SJCRH30 (cell line): Measurements from ENCODE around the gene CHN1. TPM values are rescaled to one million over a fixed set of nuclear protein-coding genes. Genes with fewer than 3 reads are reported as not detected.

Experiments used
- DNase-seq, 2 experiments: peaks; one replicate each; pipeline ENCODE4 v3.0.0-alpha.2; 2015 to 2020
- H3K27ac ChIP-seq: fragments of 250-450 bp; sonication (Bioruptor Pico); 2 replicates; pipeline ENCODE4 v1.5.1; 2020; ENCODE audit warnings: mild to moderate bottlenecking, moderate library complexity
- H3K27me3 ChIP-seq: fragments of 250-450 bp; sonication (Bioruptor Pico); 2 replicates; pipeline ENCODE4 v1.5.1; 2020; ENCODE audit warnings: mild to moderate bottlenecking, moderate library complexity
- H3K36me3 ChIP-seq: fragments of 250-450 bp; sonication (Bioruptor Pico); 2 replicates; pipeline ENCODE4 v1.5.1; 2020; ENCODE audit warnings: mild to moderate bottlenecking, moderate library complexity
- H3K4me1 ChIP-seq: fragments of 250-450 bp; sonication (Bioruptor Pico); 2 replicates; pipeline ENCODE4 v1.5.1; 2020; ENCODE audit warnings: mild to moderate bottlenecking, moderate library complexity
- H3K4me3 ChIP-seq: fragments of 250-450 bp; sonication (Bioruptor Pico); 2 replicates; pipeline ENCODE4 v1.5.1; 2020; ENCODE audit warnings: mild to moderate bottlenecking, moderate library complexity
- H3K9me3 ChIP-seq: fragments of 250-450 bp; sonication (Bioruptor Pico); replicated peaks from 2 replicates; pipeline ENCODE4 v1.5.1; 2020; ENCODE audit warnings: mild to moderate bottlenecking, moderate library complexity
- total RNA-seq: library from RNA; depleted of rRNA; stranded (reverse); fragments of >200 nt; shearing (Covaris generic); gene quantifications from 2 replicates; pipeline ENCODE4 v1.2.3, GENCODE V29; 2014

The CHN1 gene
- total RNA-seq, 1 experiment from 2014 or later, result 71.8 TPM

- no peaks in the 10 kb centered on the region for H3K9me3 ChIP-seq
- H3K27me3 ChIP-seq, result no peaks in the 10 kb centered on the region
- H3K4me1 ChIP-seq, result peaks cover 18% of the 10 kb centered on the region
- no peak overlapping the region for H3K27ac ChIP-seq
- no peak for DNase-seq
- no peaks in the 10 kb centered on the region for H3K36me3 ChIP-seq
- H3K4me3 ChIP-seq, result no peak overlapping the region
Measured at GRCh38 chr2:174784316-174784715, 220.9 kb downstream of the CHN1 start.

- no peak for DNase-seq
- no peak overlapping the region for H3K4me3 ChIP-seq
- no peaks in the 10 kb centered on the region for H3K36me3 ChIP-seq
- no peaks in the 10 kb centered on the region for H3K27me3 ChIP-seq
- H3K27ac ChIP-seq, result no peak overlapping the region
- H3K9me3 ChIP-seq, result no peaks in the 10 kb centered on the region
- peaks cover 20% of the 10 kb centered on the region for H3K4me1 ChIP-seq
Measured at GRCh38 chr2:174781996-174782395, 223.2 kb downstream of the CHN1 start.

- Histone ChIP-seq H3K27ac (no peak overlapping the region), H3K9me3 (no peaks in the 10 kb centered on the region), H3K27me3 (no peaks in the 10 kb centered on the region), H3K4me1 (peaks cover 19% of the 10 kb centered on the region), H3K4me3 (no peak overlapping the region), H3K36me3 (no peaks in the 10 kb centered on the region)
- DNase-seq, result no peak
Measured at GRCh38 chr2:174781298-174781697, 223.9 kb downstream of the CHN1 start.

- no peak for DNase-seq
- no peaks in the 10 kb centered on the region for H3K36me3 ChIP-seq
- H3K27me3 ChIP-seq, result no peaks in the 10 kb centered on the region
- peaks cover 19% of the 10 kb centered on the region for H3K4me1 ChIP-seq
- no peak overlapping the region for H3K27ac ChIP-seq
- H3K9me3 ChIP-seq, result no peaks in the 10 kb centered on the region
- H3K4me3 ChIP-seq, result no peak overlapping the region
Measured at GRCh38 chr2:174780856-174781255, 224.3 kb downstream of the CHN1 start.

- no peaks in the 10 kb centered on the region for H3K27me3 ChIP-seq
- H3K4me1 ChIP-seq, result peaks cover 19% of the 10 kb centered on the region
- H3K9me3 ChIP-seq, result no peaks in the 10 kb centered on the region
- no peak for DNase-seq
- no peak overlapping the region for H3K4me3 ChIP-seq
- no peaks in the 10 kb centered on the region for H3K36me3 ChIP-seq
- no peak overlapping the region for H3K27ac ChIP-seq
Measured at GRCh38 chr2:174780191-174780840, 224.9 kb downstream of the CHN1 start.

GRCh38 chr2:174779361-174779928, 225.7 kb downstream of the CHN1 start:
- Histone ChIP-seq H3K4me3 (no peak overlapping the region), H3K27ac (no peak overlapping the region)

GRCh38 chr2:174778085-174778981, 226.8 kb downstream of the CHN1 start:
- Histone ChIP-seq H3K27me3 (no peaks in the 10 kb centered on the region), H3K9me3 (no peaks in the 10 kb centered on the region), H3K4me1 (peaks cover 19% of the 10 kb centered on the region), H3K27ac (peak overlapping the region; percentile 20; the same call in 1 of the 2 replicates), H3K4me3 (no peak overlapping the region), H3K36me3 (no peaks in the 10 kb centered on the region)
- DNase-seq, result peak; percentile 41 to 48

More at GRCh38 chr2:174779361-174779928, 225.7 kb downstream of the CHN1 start:
- H3K36me3 ChIP-seq, result no peaks in the 10 kb centered on the region
- H3K4me1 ChIP-seq, result peaks cover 19% of the 10 kb centered on the region
- no peaks in the 10 kb centered on the region for H3K27me3 ChIP-seq
- no peaks in the 10 kb centered on the region for H3K9me3 ChIP-seq
- no peak for DNase-seq

- no peak for DNase-seq
- H3K9me3 ChIP-seq, result no peaks in the 10 kb centered on the region
- H3K36me3 ChIP-seq, result no peaks in the 10 kb centered on the region
- peaks cover 24% of the 10 kb centered on the region for H3K4me1 ChIP-seq
- no peak overlapping the region for H3K27ac ChIP-seq
- no peaks in the 10 kb centered on the region for H3K27me3 ChIP-seq
- no peak overlapping the region for H3K4me3 ChIP-seq
Measured at GRCh38 chr2:174777347-174778084, 227.7 kb downstream of the CHN1 start.

- no peak for DNase-seq
- no peak overlapping the region for H3K27ac ChIP-seq
- peaks cover 24% of the 10 kb centered on the region for H3K4me1 ChIP-seq
- no peaks in the 10 kb centered on the region for H3K27me3 ChIP-seq
- H3K36me3 ChIP-seq, result no peaks in the 10 kb centered on the region
- H3K9me3 ChIP-seq, result no peaks in the 10 kb centered on the region
- H3K4me3 ChIP-seq, result no peak overlapping the region
Measured at GRCh38 chr2:174776675-174777074, 228.5 kb downstream of the CHN1 start.

GRCh38 chr2:174776223-174776622, 229.0 kb downstream of the CHN1 start:
- Histone ChIP-seq H3K27ac (no peak overlapping the region), H3K36me3 (no peaks in the 10 kb centered on the region), H3K27me3 (no peaks in the 10 kb centered on the region), H3K4me3 (no peak overlapping the region), H3K4me1 (peaks cover 24% of the 10 kb centered on the region), H3K9me3 (no peaks in the 10 kb centered on the region)
- no peak for DNase-seq

GRCh38 chr2:174775571-174775980, 229.6 kb downstream of the CHN1 start:
- Histone ChIP-seq H3K36me3 (no peaks in the 10 kb centered on the region), H3K4me1 (peaks cover 24% of the 10 kb centered on the region), H3K27ac (no peak overlapping the region), H3K9me3 (no peaks in the 10 kb centered on the region), H3K4me3 (no peak overlapping the region), H3K27me3 (no peaks in the 10 kb centered on the region)
- DNase-seq, result no peak

- H3K4me1 ChIP-seq, result peaks cover 22% of the 10 kb centered on the region
Measured at GRCh38 chr2:174774886-174775285, 230.3 kb downstream of the CHN1 start.

GRCh38 chr2:174773215-174773614, 232.0 kb downstream of the CHN1 start:
- H3K9me3 ChIP-seq, result no peaks in the 10 kb centered on the region
- H3K4me1 ChIP-seq, result peaks cover 10% of the 10 kb centered on the region
- H3K27ac ChIP-seq, result no peak overlapping the region; the same call in 1 of the 2 replicates
- peak overlapping the region; percentile 37; the same call in 1 of the 2 replicates for H3K4me3 ChIP-seq
- H3K36me3 ChIP-seq, result no peaks in the 10 kb centered on the region
- no peaks in the 10 kb centered on the region for H3K27me3 ChIP-seq
- DNase-seq, result no peak

More at GRCh38 chr2:174774886-174775285, 230.3 kb downstream of the CHN1 start:
- Histone ChIP-seq H3K9me3 (no peaks in the 10 kb centered on the region), H3K36me3 (no peaks in the 10 kb centered on the region), H3K27ac (no peak overlapping the region), H3K4me3 (no peak overlapping the region), H3K27me3 (no peaks in the 10 kb centered on the region)
- no peak for DNase-seq

- Histone ChIP-seq H3K27me3 (no peaks in the 10 kb centered on the region), H3K36me3 (no peaks in the 10 kb centered on the region), H3K4me3 (peak overlapping the region; percentile 37), H3K27ac (peak overlapping the region; percentile 38), H3K9me3 (no peaks in the 10 kb centered on the region), H3K4me1 (peaks cover 5% of the 10 kb centered on the region)
- no peak for DNase-seq
Measured at GRCh38 chr2:174772472-174772801, 232.7 kb downstream of the CHN1 start.
